Astrocyte of the spinal cord (primary cell): Measurements from ENCODE around the gene NDUFV2.
A peak's percentile ranks its signal among the peaks of the same experiment; 100 is the strongest.

ENCODE experiments used
- DNase-seq: peaks from one replicate; pipeline ENCODE4 v3.0.0; 2011; ENCODE audit warnings: low read depth, low spot score
- H3K4me3 ChIP-seq: 2 replicates; pipeline ENCODE4 v1.5.1; 2011; ENCODE audit warnings: low read depth, mild to moderate bottlenecking, low read length, moderate library complexity
- in situ Hi-C: cut with HindIII; loops from 2 replicates; pipeline ENCODE4 v1.10.0; 2017; ENCODE audit warnings: low sequenced_read_pairs
- TF ChIP-seq, protein P1 (sequence below): IDR thresholded peaks from 2 replicates; pipeline ENCODE4 v1.5.1; 2012; ENCODE audit warnings: low read depth, mild to moderate bottlenecking, low read length, inconsistent platforms

Gene NDUFV2

GRCh38 chr18:9108911-9109310, 6.4 kb downstream of the NDUFV2 start:
- TF ChIP-seq, protein P1, sequence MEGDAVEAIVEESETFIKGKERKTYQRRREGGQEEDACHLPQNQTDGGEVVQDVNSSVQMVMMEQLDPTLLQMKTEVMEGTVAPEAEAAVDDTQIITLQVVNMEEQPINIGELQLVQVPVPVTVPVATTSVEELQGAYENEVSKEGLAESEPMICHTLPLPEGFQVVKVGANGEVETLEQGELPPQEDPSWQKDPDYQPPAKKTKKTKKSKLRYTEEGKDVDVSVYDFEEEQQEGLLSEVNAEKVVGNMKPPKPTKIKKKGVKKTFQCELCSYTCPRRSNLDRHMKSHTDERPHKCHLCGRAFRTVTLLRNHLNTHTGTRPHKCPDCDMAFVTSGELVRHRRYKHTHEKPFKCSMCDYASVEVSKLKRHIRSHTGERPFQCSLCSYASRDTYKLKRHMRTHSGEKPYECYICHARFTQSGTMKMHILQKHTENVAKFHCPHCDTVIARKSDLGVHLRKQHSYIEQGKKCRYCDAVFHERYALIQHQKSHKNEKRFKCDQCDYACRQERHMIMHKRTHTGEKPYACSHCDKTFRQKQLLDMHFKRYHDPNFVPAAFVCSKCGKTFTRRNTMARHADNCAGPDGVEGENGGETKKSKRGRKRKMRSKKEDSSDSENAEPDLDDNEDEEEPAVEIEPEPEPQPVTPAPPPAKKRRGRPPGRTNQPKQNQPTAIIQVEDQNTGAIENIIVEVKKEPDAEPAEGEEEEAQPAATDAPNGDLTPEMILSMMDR: no peak
- no peak overlapping the region for H3K4me3 ChIP-seq
- DNase-seq: no peak
- in situ Hi-C loops: no loop called here

DNA sequence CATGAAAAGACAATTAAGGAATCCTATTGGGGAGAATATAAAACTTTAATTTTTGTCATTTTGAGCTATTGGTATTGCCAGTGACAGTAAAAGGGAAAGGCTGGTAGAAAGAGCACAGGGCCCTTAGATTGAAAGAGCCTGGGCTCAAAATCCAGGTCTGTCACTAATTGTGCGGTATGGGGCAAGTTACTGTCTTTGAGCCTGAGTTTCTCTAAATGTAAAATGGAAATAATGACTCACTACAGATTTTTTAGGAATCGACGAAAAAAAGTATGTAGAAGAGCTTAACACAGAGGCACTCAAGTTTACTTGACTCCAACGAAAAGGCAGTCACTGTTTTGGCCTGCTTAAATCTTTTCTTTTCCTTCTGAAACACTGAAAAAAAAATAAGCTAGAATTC, 7.0 kb downstream of the NDUFV2 start:
- DNase-seq: peak; percentile 56
- TF ChIP-seq, protein P1: no peak
- in situ Hi-C loops: no loop called here
- no peak overlapping the region for H3K4me3 ChIP-seq

DNA sequence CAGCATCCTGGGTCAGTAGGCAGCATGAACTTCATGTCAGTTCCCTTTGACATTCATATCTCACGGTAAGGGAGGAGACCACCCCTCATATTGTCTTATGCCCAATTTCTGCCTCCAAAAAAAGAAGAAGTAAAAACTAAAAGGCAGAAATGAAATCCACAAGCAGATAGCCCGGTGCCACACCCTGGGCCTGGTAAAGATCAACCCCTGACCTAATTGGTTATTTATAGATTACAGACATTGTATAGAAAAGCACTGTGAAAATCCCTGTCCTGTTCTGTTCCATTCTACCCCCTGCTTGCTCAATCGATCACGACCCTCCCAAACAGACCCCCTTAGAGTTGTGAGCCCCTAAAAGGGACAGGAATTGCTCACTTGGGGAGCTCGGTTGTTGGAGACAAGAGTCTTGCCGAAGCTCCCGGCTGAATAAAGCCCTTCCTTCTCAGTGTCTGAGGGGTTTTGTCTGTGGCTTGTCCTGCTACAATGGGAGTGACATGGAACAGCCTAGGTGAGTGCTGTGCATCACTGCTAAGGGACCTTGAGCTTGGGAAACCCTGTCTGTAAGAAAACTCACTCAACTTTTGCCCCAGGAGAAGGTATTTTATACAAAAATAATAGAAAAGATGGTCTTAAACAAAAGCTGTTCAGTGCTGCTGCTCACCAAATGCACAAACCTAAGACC, 11.1 kb downstream of the NDUFV2 start:
- TF ChIP-seq, protein P1: no peak
- no peak overlapping the region for H3K4me3 ChIP-seq
- in situ Hi-C loops: no loop called here
- DNase-seq: no peak

DNA sequence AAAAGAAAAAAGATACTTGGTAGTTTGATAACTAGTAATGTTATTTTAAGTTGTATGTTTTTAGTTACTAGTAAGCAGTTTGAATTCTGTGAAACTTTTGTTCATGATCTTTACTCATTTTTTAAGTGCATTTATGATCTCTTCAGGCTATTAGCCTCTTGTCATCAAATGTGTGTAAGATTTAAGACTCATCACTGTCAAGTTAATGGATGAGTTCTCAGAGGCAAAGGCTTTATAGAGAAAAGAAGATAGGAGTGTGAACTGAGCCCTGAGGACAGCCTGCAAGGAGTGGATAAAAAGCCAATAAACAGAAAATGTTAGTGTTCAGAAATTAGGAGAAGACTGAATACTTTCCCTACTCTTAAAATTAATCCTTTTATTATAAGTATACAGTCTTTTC, 13.5 kb downstream of the NDUFV2 start:
- TF ChIP-seq, protein P1: no peak
- DNase-seq: no peak
- no peak overlapping the region for H3K4me3 ChIP-seq
- in situ Hi-C loops: no loop called here

- TF ChIP-seq, protein P1: no peak
- DNase-seq: no peak
- in situ Hi-C loops: no loop called here
- no peak overlapping the region for H3K4me3 ChIP-seq
Measured at GRCh38 chr18:9117980-9118841, 15.7 kb downstream of the NDUFV2 start.

GRCh38 chr18:9120796-9121195, 18.3 kb downstream of the NDUFV2 start:
- TF ChIP-seq, protein P1: no peak
- DNase-seq: no peak
- no peak overlapping the region for H3K4me3 ChIP-seq
- in situ Hi-C loops: no loop called here
